ENCODE data around the gene PREPL. TPM values are rescaled to one million over a fixed set of nuclear protein-coding genes. Genes with fewer than 3 reads are reported as not detected.
"Not testable (repeated sequence)": the region's sequence is repeated elsewhere in the genome, so short reads cannot be mapped to it uniquely, and the experiment has no call there.

PREPL gene
- 10 to 100 TPM; 45.3 to 48.5 TPM for total RNA-seq
- polyA plus RNA-seq, result 10 to 100 TPM; 17.7 to 20.8 (median 18.9) TPM
- 64.8 to 100 (median 81.8) reads per million in 6 experiments for total RNA-seq

DNA sequence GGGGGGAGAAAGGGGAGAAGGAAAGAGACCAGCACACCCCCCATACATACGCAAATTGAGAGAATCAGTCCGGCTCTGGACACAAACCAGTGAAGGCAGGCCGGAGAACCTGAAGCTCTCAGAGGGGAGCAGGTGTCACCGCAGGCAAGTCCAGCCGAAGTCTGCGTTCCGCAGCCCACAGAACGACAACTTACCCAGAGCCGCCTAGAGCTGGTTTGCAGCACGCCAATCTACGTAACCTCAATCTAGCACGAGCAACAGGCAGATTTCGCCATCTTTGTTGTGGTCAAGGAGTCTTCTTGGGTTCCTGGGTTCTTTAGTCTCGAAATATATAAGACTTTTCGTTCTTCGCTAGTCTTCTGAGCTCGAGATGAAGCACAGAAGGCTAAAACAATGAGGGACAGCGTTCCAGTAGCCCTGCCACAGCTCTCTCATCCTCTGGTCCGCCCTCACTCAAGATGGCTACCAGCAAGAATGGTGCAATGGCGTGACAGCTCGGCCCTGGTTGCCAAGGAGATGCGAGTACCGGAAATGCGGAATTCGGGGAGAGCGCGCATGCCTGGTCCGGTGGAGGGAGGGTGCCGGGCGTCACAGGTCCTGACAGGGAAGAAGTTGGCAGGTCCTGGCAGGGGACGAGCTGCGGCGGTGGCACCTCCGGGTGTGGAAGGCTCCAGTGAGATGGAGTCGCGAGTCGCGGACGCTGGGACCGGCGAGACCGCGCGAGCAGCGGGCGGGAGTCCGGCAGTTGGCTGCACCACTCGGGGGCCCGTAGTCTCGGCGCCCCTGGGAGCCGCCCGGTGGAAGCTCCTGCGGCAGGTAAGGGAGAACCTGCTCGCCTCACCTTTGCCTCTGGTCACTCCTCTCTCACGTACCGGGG is at the start of gene PREPL, which contains the start of gene CAMKMT:
PREPL (minus strand) TSS at position 165 of the 877 bp plus-strand sequence. CDS start 15,152 bp downstream, outside the sequence.
CAMKMT (plus strand) TSS at position 618 of the 877 bp plus-strand sequence.
- Mint-ChIP-seq H3K27me3 (peaks cover 0 to 1% (median 0%) of the 10 kb centered on the region in 5 donors), H3K4me3 (peak within 1 kb of the TSS; percentile 89 to 100 (median 98)), H3K36me3 (peaks cover 0 to 1% (median 0%) of the 10 kb centered on the region in 3 donors), H3K4me1 (peaks cover 19 to 64% (median 60%) of the 10 kb centered on the region in 4 donors), H3K9me3 (no peaks in the 10 kb centered on the region), H3K27ac (peak within 1 kb of the TSS; percentile 99 to 100 (median 100))
- ATAC-seq (peak; percentile 84), DNase-seq (peak; percentile 93 to 99 (median 98))
- POLR2A ChIA-PET, result interaction anchor here (0.6 to 3.1 kb wide), 20 partner anchors 8 to 1699 kb away, joined by 3 to 50 read pairs (median 4); partner anchors contain the start of genes LRPPRC, PPM1B and THADA

DNA sequence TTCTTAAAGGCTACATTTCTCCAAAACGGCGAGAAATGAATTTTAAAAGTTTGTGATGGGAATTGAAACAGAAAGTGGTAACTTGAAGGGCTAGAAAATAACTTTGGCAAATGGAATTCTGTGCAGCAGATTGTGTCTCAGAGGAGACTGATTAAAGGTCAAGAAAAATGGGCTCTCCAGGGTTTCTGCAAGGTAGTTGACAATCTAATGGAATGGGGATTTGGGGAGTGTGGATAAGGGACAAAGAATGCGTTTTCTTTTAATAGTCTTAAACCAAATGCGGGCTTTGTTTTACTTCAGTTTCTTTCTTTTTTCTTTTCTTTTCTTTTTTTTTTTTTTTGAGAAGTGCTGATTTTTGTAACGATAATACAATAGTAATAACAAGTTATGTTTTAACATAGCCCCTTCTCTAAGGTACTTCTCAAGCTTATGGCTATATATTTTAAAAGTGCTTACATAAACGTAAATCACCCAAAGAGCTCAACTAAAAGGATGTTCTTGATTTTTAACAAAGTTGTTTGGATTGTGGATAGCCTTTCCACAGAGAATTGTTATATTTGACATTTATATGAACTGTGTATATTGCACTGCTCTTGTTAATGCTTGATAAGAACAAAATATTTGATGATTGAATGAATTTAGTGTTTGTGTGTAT is 37.1 kb upstream of the PREPL start:
- POLR2A ChIA-PET, result no interaction called here
- Mint-ChIP-seq H3K9me3 (no peaks in the 10 kb centered on the region), H3K27ac (no peak overlapping the region), H3K4me1 (peaks cover 0 to 3% (median 1%) of the 10 kb centered on the region in 4 donors), H3K4me3 (no peak overlapping the region), H3K27me3 (no peaks in the 10 kb centered on the region), H3K36me3 (peaks cover 0 to 28% (median 12%) of the 10 kb centered on the region in 3 donors)
- no peak for ATAC-seq
- no peak for DNase-seq

DNA sequence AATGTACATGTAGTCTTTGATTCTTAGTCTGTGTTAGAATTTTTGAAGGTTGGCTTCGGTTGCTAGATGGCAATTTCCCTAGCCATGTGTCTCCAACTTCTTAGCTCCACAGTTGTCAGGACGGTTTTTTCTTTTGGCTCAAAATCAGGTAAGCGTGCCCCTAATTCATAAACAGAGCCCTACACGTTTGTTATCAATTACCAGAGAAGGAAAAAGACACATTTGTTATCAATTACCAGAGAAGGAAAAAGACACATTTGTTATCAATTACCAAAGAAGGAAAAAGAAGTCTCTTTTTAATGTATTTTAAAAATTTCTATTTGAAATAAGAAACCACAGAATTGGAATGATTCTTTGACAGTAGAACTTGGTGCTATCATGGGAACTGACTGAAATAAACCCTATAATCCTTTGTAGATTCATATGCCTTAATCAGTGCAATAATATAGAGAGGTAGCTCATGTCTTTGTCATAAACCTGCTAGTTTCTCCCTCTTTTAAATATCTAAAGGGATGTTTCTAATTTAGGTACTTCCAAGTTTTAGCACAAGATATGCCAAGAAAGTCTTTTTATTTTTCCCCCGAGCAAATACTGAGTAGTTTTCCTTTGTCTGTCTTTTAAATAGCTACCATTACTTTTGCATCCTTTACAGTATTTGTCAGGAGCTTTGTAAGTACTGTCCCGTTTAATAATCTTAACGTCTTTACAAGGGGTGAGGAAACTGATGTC is 36.3 kb upstream of the PREPL start:
- no peak for DNase-seq
- peaks cover 0 to 22% (median 9%) of the 10 kb centered on the region in 3 donors for H3K36me3 Mint-ChIP-seq
- no peaks in the 10 kb centered on the region for H3K27me3 Mint-ChIP-seq
- ATAC-seq, result no peak
- POLR2A ChIA-PET, result interaction anchor here (0.7 kb wide), 1 partner anchor 30 kb away, joined by 5 read pairs; no protein-coding TSS in a partner anchor
- no peak overlapping the region for H3K27ac Mint-ChIP-seq
- H3K4me3 Mint-ChIP-seq, result no peak overlapping the region
- peaks cover 0 to 2% (median under 1%) of the 10 kb centered on the region in 4 donors for H3K4me1 Mint-ChIP-seq
- no peaks in the 10 kb centered on the region for H3K9me3 Mint-ChIP-seq

DNA sequence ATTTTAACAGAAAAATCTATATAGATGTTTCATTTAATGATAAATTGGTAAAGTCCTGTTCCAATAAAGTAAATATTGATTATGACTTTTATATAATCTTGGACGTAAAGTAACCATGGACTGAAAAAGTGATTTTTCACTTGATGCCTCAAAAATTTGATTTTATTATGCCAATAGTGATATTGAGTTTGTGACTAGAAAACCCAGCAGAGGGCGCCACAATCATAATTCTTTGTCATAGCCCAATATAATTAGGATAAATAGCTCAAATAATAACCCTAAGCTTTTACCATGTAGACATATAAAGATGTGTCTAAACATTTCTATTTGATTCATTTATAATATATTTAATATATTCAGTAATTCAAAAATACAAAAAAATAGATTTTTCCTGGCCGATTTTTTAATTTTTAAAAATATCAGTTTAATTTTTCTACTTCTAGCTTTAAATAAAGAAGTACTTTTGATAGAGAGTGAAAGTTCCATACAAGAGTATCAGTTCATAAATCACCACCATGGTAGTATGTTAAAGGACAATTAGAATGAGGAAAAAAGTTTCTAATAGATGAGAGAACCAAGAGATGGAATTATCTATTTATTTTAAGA is 31.1 kb upstream of the PREPL start:
- POLR2A ChIA-PET, result interaction anchor here (0.5 kb wide), 1 partner anchor 799 kb away, joined by 3 read pairs; no protein-coding TSS in a partner anchor
- H3K27me3 Mint-ChIP-seq, result no peaks in the 10 kb centered on the region
- peaks cover 0 to 8% (median 0%) of the 10 kb centered on the region in 9 donors for H3K9me3 Mint-ChIP-seq
- H3K4me1 Mint-ChIP-seq, result peaks cover 5 to 16% (median 11%) of the 10 kb centered on the region in 4 donors
- ATAC-seq (no peak), DNase-seq (peak in 9 of 10 donors; percentile 15 to 71 (median 25))
- H3K36me3 Mint-ChIP-seq, result peaks cover 6 to 14% (median 6%) of the 10 kb centered on the region in 3 donors
- H3K27ac Mint-ChIP-seq, result no peak overlapping the region
- no peak overlapping the region for H3K4me3 Mint-ChIP-seq

DNA sequence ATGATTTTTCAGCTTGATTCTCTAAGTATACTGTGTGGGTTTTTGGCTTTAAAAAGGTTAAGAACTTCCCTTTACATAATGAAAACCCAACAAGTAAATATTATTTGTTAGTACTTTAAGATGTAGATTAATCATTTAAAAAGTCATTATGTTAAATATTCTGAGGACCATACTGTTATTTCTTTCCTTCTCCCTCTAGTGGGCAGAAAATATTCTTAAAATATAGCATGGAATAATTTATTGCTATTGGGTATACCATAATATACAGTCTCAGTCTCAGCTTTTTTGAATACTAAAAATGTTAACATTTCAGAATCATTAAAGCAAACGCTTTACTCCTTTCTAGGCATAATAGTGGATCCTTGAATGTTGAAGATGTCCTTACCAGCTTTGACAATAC is 28.6 kb upstream of the PREPL start:
- ATAC-seq, result no peak
- peaks cover 11 to 28% (median 26%) of the 10 kb centered on the region in 3 donors for H3K36me3 Mint-ChIP-seq
- H3K9me3 Mint-ChIP-seq, result peaks cover 0 to 22% (median 5%) of the 10 kb centered on the region in 9 donors
- DNase-seq, result no peak
- POLR2A ChIA-PET, result interaction anchor here (1.7 kb wide), 1 partner anchor 28 kb away, joined by 7 read pairs; the partner anchor contains the start of genes CAMKMT and PREPL
- no peaks in the 10 kb centered on the region for H3K27me3 Mint-ChIP-seq
- H3K27ac Mint-ChIP-seq, result peak overlapping the region in 1 of 10 donors; percentile 7
- no peak overlapping the region for H3K4me3 Mint-ChIP-seq
- H3K4me1 Mint-ChIP-seq, result peaks cover 16 to 37% (median 21%) of the 10 kb centered on the region in 4 donors

DNA sequence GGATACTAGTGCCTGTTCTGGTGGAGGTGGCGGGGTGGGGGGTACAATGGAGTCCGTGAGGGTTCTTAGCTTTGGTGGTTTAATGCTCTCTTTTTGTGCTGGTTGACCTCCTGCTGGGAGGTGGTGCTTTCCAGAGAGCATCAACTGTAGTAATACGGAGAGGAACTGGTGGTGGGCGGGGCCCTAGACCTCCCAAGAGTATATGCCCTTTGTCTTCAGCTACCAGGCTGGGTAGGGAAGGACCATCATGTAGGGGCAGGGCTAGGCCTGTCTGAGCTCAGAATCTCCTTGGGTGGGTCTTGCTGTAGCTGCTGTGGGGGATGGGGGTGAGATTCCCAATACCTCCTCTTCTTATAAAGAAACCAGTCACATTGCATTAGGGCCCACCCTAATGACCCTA is 27.6 kb upstream of the PREPL start:
- Mint-ChIP-seq H3K4me1 (peaks cover 16 to 40% (median 22%) of the 10 kb centered on the region in 4 donors), H3K27ac (peak overlapping the region in 2 of 10 donors; percentile 49 to 71), H3K9me3 (peaks cover 0 to 22% (median 6%) of the 10 kb centered on the region in 9 donors), H3K27me3 (no peaks in the 10 kb centered on the region), H3K4me3 (no peak overlapping the region), H3K36me3 (peaks cover 11 to 38% (median 34%) of the 10 kb centered on the region in 3 donors)
- POLR2A ChIA-PET, result interaction anchor here (1.7 kb wide), 1 partner anchor 27 kb away, joined by 7 read pairs; the partner anchor contains the start of genes CAMKMT and PREPL
- DNase-seq (no peak), ATAC-seq (no peak)

DNA sequence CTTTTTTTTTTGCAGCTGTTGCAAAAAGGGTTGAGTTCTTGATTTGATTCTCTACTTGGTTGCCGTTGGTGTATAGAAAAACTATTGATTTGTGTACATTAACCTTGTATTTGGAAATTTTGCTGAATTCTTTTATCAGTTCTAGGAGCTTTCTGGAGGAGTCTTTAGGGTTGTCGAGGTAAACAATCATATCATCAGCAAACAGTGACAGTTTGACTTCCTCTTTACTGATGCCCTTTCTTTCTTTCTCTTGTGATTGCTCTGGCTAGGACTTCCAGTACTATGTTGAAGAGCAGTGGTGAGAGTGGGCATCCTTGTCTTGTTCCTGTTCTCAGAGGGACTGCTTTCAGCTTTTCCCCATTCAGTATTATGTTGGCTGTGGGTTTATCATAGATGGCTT is 23.9 kb upstream of the PREPL start:
- POLR2A ChIA-PET, result interaction anchor here (0.6 kb wide), 1 partner anchor 59 kb away, joined by 5 read pairs; no protein-coding TSS in a partner anchor
- Mint-ChIP-seq H3K27ac (peak overlapping the region in 1 of 10 donors; percentile 47), H3K36me3 (peaks cover 16 to 51% (median 49%) of the 10 kb centered on the region in 3 donors)

DNA sequence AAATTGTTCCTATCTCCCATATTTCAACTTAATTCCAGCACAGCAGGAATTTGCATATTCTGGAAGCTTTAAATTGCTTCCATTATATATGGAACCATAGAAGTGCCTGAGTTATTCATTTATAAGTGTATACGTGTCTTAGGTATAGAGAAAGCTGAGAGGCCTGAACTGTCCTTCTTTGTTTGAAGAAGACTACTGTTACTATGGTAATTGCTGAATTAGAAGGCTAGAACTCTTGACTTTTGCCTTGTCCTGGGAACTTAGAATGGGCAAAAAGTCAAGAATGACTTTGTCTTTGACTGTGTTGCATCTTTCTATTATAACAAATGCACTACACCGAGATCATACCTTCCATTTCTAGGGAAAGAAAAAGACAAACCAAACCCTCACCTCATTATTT is 16.2 kb upstream of the PREPL start:
- H3K4me1 Mint-ChIP-seq, result peaks cover 0 to 5% (median 2%) of the 10 kb centered on the region in 4 donors
- H3K27ac Mint-ChIP-seq, result no peak overlapping the region
- no peak for ATAC-seq
- no peak overlapping the region for H3K4me3 Mint-ChIP-seq
- H3K9me3 Mint-ChIP-seq, result no peaks in the 10 kb centered on the region
- H3K36me3 Mint-ChIP-seq, result peaks cover 10 to 55% (median 20%) of the 10 kb centered on the region in 3 donors
- DNase-seq, result no peak
- POLR2A ChIA-PET, result no interaction called here
- no peaks in the 10 kb centered on the region for H3K27me3 Mint-ChIP-seq

More for the DNA sequence above, 23.9 kb upstream of the PREPL start:
- Mint-ChIP-seq H3K4me1 (peaks cover 15 to 40% (median 24%) of the 10 kb centered on the region in 4 donors), H3K9me3 (peaks cover 0 to 22% (median 6%) of the 10 kb centered on the region in 9 donors)
- H3K27me3 Mint-ChIP-seq, DNase-seq, H3K4me3 Mint-ChIP-seq, ATAC-seq: not testable (repeated sequence)

DNA sequence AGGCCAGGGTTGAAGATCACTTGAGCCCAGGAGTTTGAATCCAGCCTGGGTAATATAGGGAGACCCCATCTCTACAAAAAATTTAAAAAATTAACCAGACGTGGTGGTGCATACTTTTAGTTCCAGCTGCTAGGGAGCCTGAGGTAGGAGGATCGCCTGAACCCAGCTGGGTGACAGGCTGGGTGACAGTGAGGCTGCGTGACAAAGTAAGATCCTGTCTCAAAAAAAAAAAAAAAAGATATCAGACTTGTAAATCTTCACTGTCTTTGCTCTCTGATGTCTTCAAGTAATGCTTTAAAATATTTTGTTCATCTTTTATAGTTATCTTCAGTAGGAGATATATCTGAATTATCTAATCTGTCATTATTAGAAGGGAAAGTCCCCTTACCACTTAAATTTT is 11.0 kb upstream of the PREPL start:
- no peak for ATAC-seq
- Mint-ChIP-seq H3K27ac (peak overlapping the region in 1 of 10 donors; percentile 52), H3K27me3 (no peaks in the 10 kb centered on the region), H3K36me3 (peaks cover 0 to 37% (median 13%) of the 10 kb centered on the region in 3 donors), H3K4me1 (peaks cover 4 to 16% (median 10%) of the 10 kb centered on the region in 4 donors), H3K9me3 (no peaks in the 10 kb centered on the region), H3K4me3 (no peak overlapping the region)
- no peak for DNase-seq
- POLR2A ChIA-PET, result interaction anchor here (0.6 kb wide), 1 partner anchor 14 kb away, joined by 3 read pairs; no protein-coding TSS in a partner anchor

DNA sequence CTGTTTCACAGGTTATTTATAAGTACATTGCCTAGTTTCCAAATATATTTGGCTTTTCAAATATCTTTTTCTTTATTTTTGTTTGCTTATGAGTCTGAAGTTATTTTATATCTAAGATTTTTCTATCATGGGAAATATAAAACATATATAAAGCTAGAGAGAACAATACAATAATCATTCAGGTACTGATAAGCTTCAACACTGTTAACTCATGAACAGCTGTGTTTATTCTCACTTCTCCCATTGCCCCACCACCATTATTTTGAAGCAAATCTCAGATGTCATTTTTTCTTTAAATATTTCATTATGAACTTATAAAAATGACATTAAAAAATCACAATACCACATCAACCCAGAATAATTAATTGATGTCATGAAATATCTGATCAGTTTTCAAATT is 10.2 kb upstream of the PREPL start:
- ATAC-seq, result no peak
- Mint-ChIP-seq H3K36me3 (peaks cover 0 to 31% (median 13%) of the 10 kb centered on the region in 3 donors), H3K9me3 (no peaks in the 10 kb centered on the region), H3K27me3 (no peaks in the 10 kb centered on the region), H3K4me1 (peaks cover 4 to 16% (median 11%) of the 10 kb centered on the region in 4 donors), H3K4me3 (no peak overlapping the region), H3K27ac (no peak overlapping the region)
- no peak for DNase-seq
- POLR2A ChIA-PET, result no interaction called here

DNA sequence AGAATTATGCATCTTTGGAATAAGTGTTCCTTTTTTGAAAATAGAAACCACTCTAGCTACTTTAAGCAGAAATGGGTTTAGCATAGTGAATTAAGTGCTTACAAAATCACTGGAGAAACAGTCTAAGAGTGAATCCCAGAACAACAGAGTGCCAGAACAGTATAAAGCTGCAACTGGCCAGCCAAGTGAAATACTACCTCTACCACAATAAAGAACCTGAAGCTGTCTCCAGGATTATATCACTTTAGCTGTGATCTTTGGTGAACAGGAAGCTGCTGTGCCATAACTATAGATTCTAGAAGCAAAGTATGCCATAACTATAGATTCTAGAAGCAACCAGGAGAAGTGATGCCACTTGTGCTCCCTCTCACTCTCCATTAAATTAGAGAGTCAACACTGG is 8.1 kb upstream of the PREPL start:
- Mint-ChIP-seq H3K4me3 (no peak overlapping the region), H3K36me3 (peaks cover 0 to 18% (median 12%) of the 10 kb centered on the region in 3 donors), H3K4me1 (peaks cover 4 to 27% (median 22%) of the 10 kb centered on the region in 4 donors), H3K27ac (peak overlapping the region in 1 of 10 donors; percentile 22), H3K9me3 (no peaks in the 10 kb centered on the region), H3K27me3 (no peaks in the 10 kb centered on the region)
- peak in 1 of 2 donors; percentile 29 for ATAC-seq
- POLR2A ChIA-PET, result interaction anchor here (1.7 kb wide), 1 partner anchor 8 kb away, joined by 7 read pairs; the partner anchor contains the start of genes CAMKMT and PREPL
- no peak for DNase-seq
